Neural crest cell (in vitro differentiated cells): Measurements from ENCODE around the gene FOXL1. TPM values are rescaled to one million over a fixed set of nuclear protein-coding genes. Genes with fewer than 3 reads are reported as not detected.
"Not testable (repeated sequence)": the region's sequence is repeated elsewhere in the genome, so short reads cannot be mapped to it uniquely, and the experiment has no call there.

Experiments used
- DNase-seq: peaks from one replicate; pipeline ENCODE4 v3.0.0; 2021; ENCODE audit warnings: low read depth, mixed read lengths, low spot score
- H3K27ac Mint-ChIP-seq: one replicate; pipeline ENCODE4 v1.8.0; 2021; ENCODE audit warnings: mild to moderate bottlenecking, mixed read lengths; ENCODE audit not compliant: unreplicated experiment
- H3K27me3 Mint-ChIP-seq: 2 replicates; pipeline ENCODE4 v1.8.0; 2021; ENCODE audit warnings: low read depth, mild to moderate bottlenecking, mixed read lengths
- H3K36me3 Mint-ChIP-seq: 2 replicates; pipeline ENCODE4 v1.8.0; 2021; ENCODE audit warnings: low read depth, mild to moderate bottlenecking, mixed read lengths
- H3K4me1 Mint-ChIP-seq: 2 replicates; pipeline ENCODE4 v1.8.0; 2021; ENCODE audit warnings: mixed read lengths
- H3K4me3 Mint-ChIP-seq: one replicate; pipeline ENCODE4 v1.8.0; 2021; ENCODE audit warnings: mild to moderate bottlenecking, mixed read lengths
- H3K9me3 Mint-ChIP-seq: 2 replicates; pipeline ENCODE4 v1.8.0; 2021; ENCODE audit warnings: mixed read lengths
- total RNA-seq: library from RNA; stranded (reverse); gene quantifications from 2 replicates; pipeline ENCODE4 v1.2.1, GENCODE V29; 2021
- TF ChIP-seq, protein P1 (sequence below): fragments of 200-600 bp; sonication (generic); conservative IDR thresholded peaks from 2 replicates; pipeline ENCODE4 v1.5.0; 2021; ENCODE audit warnings: antibody characterized with exemption, mild to moderate bottlenecking

Gene FOXL1
- total RNA-seq, 1 donor from 2014 or later: 0.09 TPM

DNA sequence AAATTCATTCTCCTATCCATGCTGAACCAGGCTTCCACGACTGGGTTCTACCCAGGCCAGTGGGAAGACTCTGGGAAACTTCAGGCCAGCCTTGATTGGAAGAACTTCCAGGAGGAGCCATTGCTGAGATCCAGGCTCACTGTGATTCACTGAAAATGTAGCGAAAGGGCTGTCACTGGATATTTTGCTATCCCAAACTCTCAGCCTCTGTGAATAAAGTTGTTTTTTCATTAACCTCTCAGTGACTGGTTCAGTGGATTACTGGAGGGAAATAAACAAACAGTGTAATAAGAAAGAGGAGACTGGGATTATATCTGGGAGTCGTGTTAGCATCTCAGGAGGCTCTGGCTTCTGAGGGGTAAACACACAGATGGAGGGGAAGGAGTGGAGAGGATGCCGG, 3.1 kb downstream of the FOXL1 start:
- Mint-ChIP-seq H3K27me3 (peaks cover 74% of the 10 kb centered on the region), H3K4me1 (peaks cover 19% of the 10 kb centered on the region), H3K4me3 (no peak overlapping the region), H3K27ac (no peak overlapping the region), H3K36me3 (no peaks in the 10 kb centered on the region), H3K9me3 (no peaks in the 10 kb centered on the region)
- TF ChIP-seq, protein P1, sequence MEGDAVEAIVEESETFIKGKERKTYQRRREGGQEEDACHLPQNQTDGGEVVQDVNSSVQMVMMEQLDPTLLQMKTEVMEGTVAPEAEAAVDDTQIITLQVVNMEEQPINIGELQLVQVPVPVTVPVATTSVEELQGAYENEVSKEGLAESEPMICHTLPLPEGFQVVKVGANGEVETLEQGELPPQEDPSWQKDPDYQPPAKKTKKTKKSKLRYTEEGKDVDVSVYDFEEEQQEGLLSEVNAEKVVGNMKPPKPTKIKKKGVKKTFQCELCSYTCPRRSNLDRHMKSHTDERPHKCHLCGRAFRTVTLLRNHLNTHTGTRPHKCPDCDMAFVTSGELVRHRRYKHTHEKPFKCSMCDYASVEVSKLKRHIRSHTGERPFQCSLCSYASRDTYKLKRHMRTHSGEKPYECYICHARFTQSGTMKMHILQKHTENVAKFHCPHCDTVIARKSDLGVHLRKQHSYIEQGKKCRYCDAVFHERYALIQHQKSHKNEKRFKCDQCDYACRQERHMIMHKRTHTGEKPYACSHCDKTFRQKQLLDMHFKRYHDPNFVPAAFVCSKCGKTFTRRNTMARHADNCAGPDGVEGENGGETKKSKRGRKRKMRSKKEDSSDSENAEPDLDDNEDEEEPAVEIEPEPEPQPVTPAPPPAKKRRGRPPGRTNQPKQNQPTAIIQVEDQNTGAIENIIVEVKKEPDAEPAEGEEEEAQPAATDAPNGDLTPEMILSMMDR: no peak
- DNase-seq: no peak

DNA sequence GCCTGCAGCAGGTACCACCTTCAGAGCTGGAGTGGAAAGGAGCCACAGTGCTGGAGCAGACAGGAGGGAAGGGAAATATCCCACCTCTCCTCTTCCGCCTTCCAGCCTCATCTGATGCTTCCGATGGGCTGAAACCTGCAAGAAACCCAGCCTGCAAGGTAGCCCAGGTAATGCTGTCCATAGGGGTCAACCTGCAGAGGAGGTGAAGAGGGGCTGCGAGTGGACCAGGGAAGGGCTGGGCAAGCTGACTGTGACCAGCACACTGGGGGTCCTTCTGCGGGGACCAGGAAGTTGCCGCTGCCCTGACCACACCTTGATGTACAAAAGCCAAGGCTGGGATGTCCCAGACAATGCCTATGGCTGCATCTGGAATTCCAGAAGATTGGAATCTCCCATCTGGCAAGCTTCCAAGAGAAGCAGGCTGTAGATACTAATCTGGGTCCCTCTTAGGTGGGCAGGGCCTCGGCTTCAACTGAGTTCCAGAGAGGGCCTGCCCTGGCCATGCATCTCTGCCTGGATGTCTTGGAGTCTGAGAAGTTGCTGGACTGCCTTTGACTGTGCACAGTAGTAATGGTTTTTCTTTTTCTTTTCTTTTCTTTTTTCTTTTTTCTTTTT, 5.8 kb downstream of the FOXL1 start:
- no peaks in the 10 kb centered on the region for H3K36me3 Mint-ChIP-seq
- TF ChIP-seq, protein P1: no peak
- no peaks in the 10 kb centered on the region for H3K9me3 Mint-ChIP-seq
- H3K27me3 Mint-ChIP-seq: peaks cover 51% of the 10 kb centered on the region
- DNase-seq: no peak
- H3K27ac Mint-ChIP-seq: no peak overlapping the region
- H3K4me3 Mint-ChIP-seq: no peak overlapping the region
- peaks cover 4% of the 10 kb centered on the region for H3K4me1 Mint-ChIP-seq

DNA sequence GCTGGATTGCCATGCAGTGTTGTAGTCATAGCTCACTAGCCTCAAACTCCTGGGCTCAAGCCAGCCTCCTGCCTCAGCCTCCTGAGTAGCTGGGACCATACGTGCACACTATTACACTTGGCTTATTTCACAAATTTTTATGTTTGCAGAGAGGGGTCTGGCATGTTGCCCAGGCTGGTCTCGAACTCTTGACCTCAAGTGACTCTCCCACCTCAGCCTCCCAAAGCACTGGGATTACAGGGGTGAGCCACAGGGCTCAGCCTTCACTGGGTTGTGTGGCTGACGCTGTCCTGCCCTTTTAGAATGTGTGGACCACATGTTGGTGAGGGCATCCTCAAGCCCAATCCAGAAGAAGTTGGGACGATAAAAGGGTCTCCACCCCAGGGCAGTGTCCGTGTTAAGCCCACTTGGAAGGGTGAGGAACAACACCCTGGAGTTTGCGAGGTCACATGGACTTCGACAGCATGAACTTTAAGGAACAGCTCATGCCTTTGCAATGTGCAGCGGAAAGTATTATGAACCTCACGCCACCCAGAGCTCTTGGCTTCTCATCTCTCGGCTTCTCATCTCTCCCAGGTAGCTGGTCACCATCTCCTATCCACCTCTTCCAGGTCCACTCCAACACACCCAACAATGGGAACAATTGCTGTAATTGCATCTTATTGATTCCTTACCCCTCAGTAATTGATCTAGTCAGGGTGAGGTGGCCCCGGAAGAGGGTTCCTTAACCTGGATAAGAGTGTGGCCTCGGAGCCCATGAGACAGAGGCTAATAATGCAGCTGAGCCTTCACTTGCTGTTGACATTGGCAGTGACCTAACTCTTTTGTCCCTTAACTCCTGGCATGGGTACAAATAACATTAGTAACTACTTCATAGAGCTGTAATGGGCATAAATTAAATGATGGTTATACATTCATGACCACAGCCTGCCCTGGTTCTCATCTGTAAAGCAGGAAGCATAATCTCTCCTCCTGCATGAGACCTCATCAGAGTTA, 6.7 kb downstream of the FOXL1 start:
- no peak for DNase-seq
- Mint-ChIP-seq H3K9me3 (no peaks in the 10 kb centered on the region), H3K36me3 (no peaks in the 10 kb centered on the region), H3K4me3 (no peak overlapping the region), H3K27ac (no peak overlapping the region), H3K27me3 (peaks cover 44% of the 10 kb centered on the region), H3K4me1 (no peaks in the 10 kb centered on the region)
- TF ChIP-seq, protein P1: no peak

DNA sequence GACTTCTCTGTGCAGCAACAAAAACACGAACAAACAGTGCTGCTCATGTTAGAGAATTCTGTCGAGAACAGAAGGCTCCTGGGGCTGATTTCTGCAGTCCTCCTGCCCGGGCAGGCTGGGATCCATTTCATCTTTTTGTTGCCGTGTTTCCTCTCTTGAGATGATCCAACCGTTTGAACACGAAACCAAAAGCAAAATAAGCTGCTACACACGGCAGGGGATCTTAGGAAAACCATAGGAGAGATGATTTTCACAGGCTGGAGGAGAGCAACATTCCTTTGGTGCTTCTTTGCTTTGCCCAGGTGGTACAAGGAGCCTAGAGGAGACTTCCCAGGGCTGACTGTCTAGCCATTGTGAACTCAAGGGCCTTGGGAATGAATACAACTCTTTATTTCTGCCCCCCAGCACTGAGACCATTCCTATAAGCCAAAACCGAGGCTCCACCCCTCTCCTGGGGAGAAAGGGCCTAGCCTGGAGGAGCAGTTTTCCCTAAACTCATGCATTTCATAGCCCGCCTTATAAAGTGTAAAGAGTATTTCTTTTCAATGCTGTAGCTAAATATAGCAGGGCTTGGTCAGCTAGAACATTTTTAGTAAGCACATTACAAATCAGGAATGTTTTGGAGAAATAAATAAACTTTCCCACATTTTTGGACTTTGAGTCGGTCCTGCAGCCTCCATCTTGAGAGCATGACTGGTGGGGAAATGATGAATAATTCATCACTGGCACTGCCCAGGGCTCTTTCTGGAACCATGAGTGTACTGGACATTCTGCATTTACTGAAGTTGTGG, 7.7 kb downstream of the FOXL1 start:
- peaks cover 35% of the 10 kb centered on the region for H3K27me3 Mint-ChIP-seq
- DNase-seq: no peak
- no peak overlapping the region for H3K27ac Mint-ChIP-seq
- H3K4me1 Mint-ChIP-seq: no peaks in the 10 kb centered on the region
- H3K9me3 Mint-ChIP-seq: peaks cover under 1% of the 10 kb centered on the region
- TF ChIP-seq, protein P1: no peak
- no peaks in the 10 kb centered on the region for H3K36me3 Mint-ChIP-seq
- H3K4me3 Mint-ChIP-seq: no peak overlapping the region

DNA sequence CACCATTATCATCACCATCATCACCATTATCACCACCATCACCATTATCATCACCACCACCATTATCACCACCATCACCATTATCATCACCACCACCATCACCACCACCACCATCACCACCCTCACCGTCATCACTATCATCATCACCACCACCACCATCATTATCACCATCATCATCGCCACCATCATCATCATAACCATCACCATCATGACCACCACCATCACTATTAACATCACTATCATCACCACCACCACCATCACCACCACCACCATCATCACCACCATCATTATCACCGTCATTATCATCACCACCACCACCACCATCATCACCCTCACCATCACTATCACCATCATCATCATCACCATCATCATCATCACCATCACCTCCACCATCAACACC, 9.1 kb downstream of the FOXL1 start:
- H3K4me3 Mint-ChIP-seq: no peak overlapping the region
- H3K9me3 Mint-ChIP-seq: peaks cover 5% of the 10 kb centered on the region
- H3K27ac Mint-ChIP-seq: no peak overlapping the region
- H3K4me1 Mint-ChIP-seq: no peaks in the 10 kb centered on the region
- peaks cover 29% of the 10 kb centered on the region for H3K27me3 Mint-ChIP-seq
- TF ChIP-seq, protein P1: no peak
- peaks cover 3% of the 10 kb centered on the region for H3K36me3 Mint-ChIP-seq
- no peak for DNase-seq

DNA sequence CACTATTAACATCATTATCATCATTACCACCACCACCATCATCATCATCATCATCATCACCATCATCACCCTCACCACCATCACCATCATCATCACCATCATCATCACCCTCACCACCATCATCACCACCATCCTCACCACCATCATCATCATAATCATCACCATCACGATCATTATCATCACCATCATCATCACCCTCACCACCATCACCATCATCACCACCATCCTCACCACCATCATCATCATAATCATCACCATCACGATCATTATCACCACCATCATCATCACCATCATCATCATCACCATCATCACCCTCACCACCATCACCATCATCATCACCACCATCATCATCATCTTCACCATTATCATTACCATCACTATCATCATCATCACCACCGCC, 9.6 kb downstream of the FOXL1 start:
- not testable (repeated sequence) for H3K9me3 Mint-ChIP-seq, H3K36me3 Mint-ChIP-seq, H3K4me3 Mint-ChIP-seq, H3K4me1 Mint-ChIP-seq, H3K27ac Mint-ChIP-seq, DNase-seq
- peaks cover 28% of the 10 kb centered on the region for H3K27me3 Mint-ChIP-seq
